ENCODE measurements around the gene TERT.

GRCh38 chr5:1220831-1221230 lies 74.0 kb downstream of the TERT start:
- TF ChIP-seq CTCF (tag by site-specific recombination; IDR thresholded peaks at IDR 0.05) = no peak
- TF ChIP-seq ZNF513 (tag by site-specific recombination; IDR thresholded peaks at IDR 0.05) = no peak
